ENCODE measurements around the gene ACSF2. TPM values are rescaled to one million over a fixed set of nuclear protein-coding genes. Genes with fewer than 3 reads are reported as not detected.
A peak's percentile ranks its signal among the peaks of the same experiment; 100 is the strongest.
"Not testable (repeated sequence)": the region's sequence is repeated elsewhere in the genome, so short reads cannot be mapped to it uniquely, and the experiment has no call there.

ACSF2 gene
- total RNA-seq, 2 experiments from 2014 or later = 34.6 to 49.4 TPM

- H3K27me3 Mint-ChIP-seq = peaks cover 3% of the 10 kb centered on the region
- H3K4me3 Mint-ChIP-seq = no peak overlapping the region
Measured at GRCh38 chr17:50473901-50474300, 47.9 kb downstream of the ACSF2 start.

GRCh38 chr17:50474523-50474922, 48.5 kb downstream of the ACSF2 start:
- ATAC-seq (no peak), DNase-seq (no peak)
- peaks cover 3% of the 10 kb centered on the region for H3K27me3 Mint-ChIP-seq
- H3K36me3 Mint-ChIP-seq = no peaks in the 10 kb centered on the region
- H3K9me3 Mint-ChIP-seq (ENCODE audit: low read depth) = no peaks in the 10 kb centered on the region
- no peak overlapping the region for H3K4me3 Mint-ChIP-seq
- peaks cover 9% of the 10 kb centered on the region for H3K4me1 Mint-ChIP-seq
- no peak overlapping the region for H3K27ac Mint-ChIP-seq
- CTCF ChIA-PET = interaction anchor here (1.3 to 1.6 kb wide), 2 partner anchors 77 to 112 kb away, joined by 3 read pairs; partner anchors contain the start of gene LRRC59

More at GRCh38 chr17:50473901-50474300, 47.9 kb downstream of the ACSF2 start:
- Mint-ChIP-seq H3K4me1 (peaks cover 6% of the 10 kb centered on the region), H3K27ac (no peak overlapping the region), H3K36me3 (no peaks in the 10 kb centered on the region), H3K9me3 (ENCODE audit: low read depth) (no peaks in the 10 kb centered on the region)
- ATAC-seq = no peak
- DNase-seq = no peak
- CTCF ChIA-PET = interaction anchor here (1.1 to 1.6 kb wide), 3 partner anchors 11 to 76 kb away, joined by 3 to 4 read pairs (median 3); partner anchors contain the start of gene LRRC59

GRCh38 chr17:50475362-50475761, 49.3 kb downstream of the ACSF2 start:
- DNase-seq = no peak
- H3K27me3 Mint-ChIP-seq = no peaks in the 10 kb centered on the region
- H3K27ac Mint-ChIP-seq = no peak overlapping the region
- H3K4me3 Mint-ChIP-seq = no peak overlapping the region
- no peaks in the 10 kb centered on the region for H3K9me3 Mint-ChIP-seq (ENCODE audit: low read depth)
- H3K36me3 Mint-ChIP-seq = no peaks in the 10 kb centered on the region
- peaks cover 18% of the 10 kb centered on the region for H3K4me1 Mint-ChIP-seq
- CTCF ChIA-PET = interaction anchor here (1.6 kb wide), 1 partner anchor 113 kb away, joined by 3 read pairs; no protein-coding TSS in a partner anchor
- ATAC-seq = no peak

- H3K4me3 Mint-ChIP-seq; H3K27ac Mint-ChIP-seq; H3K36me3 Mint-ChIP-seq; ATAC-seq; DNase-seq; H3K27me3 Mint-ChIP-seq; H3K9me3 Mint-ChIP-seq (ENCODE audit: low read depth): not testable (repeated sequence)
- peaks cover 21% of the 10 kb centered on the region for H3K4me1 Mint-ChIP-seq
- CTCF ChIA-PET = interaction anchor here (1.2 to 1.6 kb wide), 2 partner anchors 114 to 276 kb away, joined by 3 to 4 read pairs; no protein-coding TSS in a partner anchor
Measured at GRCh38 chr17:50475775-50476544, 49.9 kb downstream of the ACSF2 start.

GRCh38 chr17:50476545-50477315, 50.7 kb downstream of the ACSF2 start:
- Mint-ChIP-seq H3K4me3 (no peak overlapping the region), H3K4me1 (peaks cover 21% of the 10 kb centered on the region), H3K36me3 (no peaks in the 10 kb centered on the region), H3K27ac (no peak overlapping the region), H3K9me3 (ENCODE audit: low read depth) (no peaks in the 10 kb centered on the region), H3K27me3 (no peaks in the 10 kb centered on the region)
- ATAC-seq = no peak
- no peak for DNase-seq
- CTCF ChIA-PET = interaction anchor here (1.2 to 2.2 kb wide), 2 partner anchors 9 to 276 kb away, joined by 4 to 6 read pairs; no protein-coding TSS in a partner anchor

- Mint-ChIP-seq H3K4me1 (peaks cover 27% of the 10 kb centered on the region), H3K9me3 (ENCODE audit: low read depth) (no peaks in the 10 kb centered on the region), H3K36me3 (peaks cover 5% of the 10 kb centered on the region), H3K4me3 (peak overlapping the region; percentile 83), H3K27ac (peak overlapping the region; percentile 70), H3K27me3 (no peaks in the 10 kb centered on the region)
- ATAC-seq (no peak), DNase-seq (no peak)
- CTCF ChIA-PET = interaction anchor here (0.7 to 2.2 kb wide), 12 partner anchors 10 to 151 kb away, joined by 3 to 12 read pairs (median 4); no protein-coding TSS in a partner anchor
Measured at GRCh38 chr17:50477976-50478375, 52.0 kb downstream of the ACSF2 start.

- DNase-seq (peak; percentile 89), ATAC-seq (peak; percentile 95)
- Mint-ChIP-seq H3K27ac (peak within 1 kb of the TSS; percentile 72), H3K9me3 (ENCODE audit: low read depth) (no peaks in the 10 kb centered on the region), H3K4me1 (peaks cover 27% of the 10 kb centered on the region), H3K36me3 (peaks cover 5% of the 10 kb centered on the region), H3K27me3 (no peaks in the 10 kb centered on the region), H3K4me3 (peak within 1 kb of the TSS; percentile 83)
- CTCF ChIA-PET = interaction anchor here (0.6 to 2.2 kb wide), 33 partner anchors 8 to 278 kb away, joined by 3 to 13 read pairs (median 4); partner anchors contain the start of genes ACSF2, CHAD, EME1 and LRRC59
Measured at GRCh38 chr17:50478391-50479381, 52.7 kb downstream of the ACSF2 start, which contains the start of gene RSAD1. RSAD1 (plus strand) TSS chr17:50478860; CDS start chr17:50478885, 25 bp downstream.

GRCh38 chr17:50479522-50480141, 53.6 kb downstream of the ACSF2 start:
- Mint-ChIP-seq H3K36me3 (peaks cover 5% of the 10 kb centered on the region), H3K4me1 (peaks cover 27% of the 10 kb centered on the region), H3K4me3 (peak overlapping the region; percentile 83), H3K27ac (peak overlapping the region; percentile 72), H3K9me3 (ENCODE audit: low read depth) (no peaks in the 10 kb centered on the region), H3K27me3 (no peaks in the 10 kb centered on the region)
- peak; percentile 38 for ATAC-seq
- CTCF ChIA-PET = interaction anchor here (0.6 to 2.1 kb wide), 26 partner anchors 8 to 279 kb away, joined by 3 to 13 read pairs (median 4); partner anchors contain the start of genes ACSF2, CHAD, EME1 and LRRC59
- DNase-seq = peak; percentile 81

- DNase-seq (no peak), ATAC-seq (no peak)
- Mint-ChIP-seq H3K27me3 (no peaks in the 10 kb centered on the region), H3K9me3 (ENCODE audit: low read depth) (no peaks in the 10 kb centered on the region), H3K27ac (no peak overlapping the region), H3K4me1 (peaks cover 27% of the 10 kb centered on the region), H3K4me3 (peak overlapping the region; percentile 83), H3K36me3 (peaks cover 7% of the 10 kb centered on the region)
- CTCF ChIA-PET = interaction anchor here (0.6 to 2.1 kb wide), 11 partner anchors 9 to 228 kb away, joined by 3 to 13 read pairs (median 6); partner anchors contain the start of genes CHAD, EME1, LRRC59 and MRPL27
Measured at GRCh38 chr17:50480142-50480764, 54.2 kb downstream of the ACSF2 start.

- Mint-ChIP-seq H3K4me1 (peaks cover 27% of the 10 kb centered on the region), H3K9me3 (ENCODE audit: low read depth) (no peaks in the 10 kb centered on the region), H3K36me3 (peaks cover 7% of the 10 kb centered on the region), H3K27ac (no peak overlapping the region), H3K27me3 (no peaks in the 10 kb centered on the region), H3K4me3 (peak overlapping the region; percentile 28)
- DNase-seq (no peak), ATAC-seq (no peak)
- CTCF ChIA-PET = interaction anchor here (0.9 to 4.7 kb wide), 4 partner anchors 61 to 281 kb away, joined by 3 to 20 read pairs (median 4); no protein-coding TSS in a partner anchor
Measured at GRCh38 chr17:50480854-50481490, 55.0 kb downstream of the ACSF2 start.

GRCh38 chr17:50481648-50482047, 55.6 kb downstream of the ACSF2 start:
- Mint-ChIP-seq H3K9me3 (ENCODE audit: low read depth) (no peaks in the 10 kb centered on the region), H3K36me3 (peaks cover 7% of the 10 kb centered on the region), H3K27ac (no peak overlapping the region), H3K27me3 (no peaks in the 10 kb centered on the region), H3K4me3 (no peak overlapping the region), H3K4me1 (peaks cover 27% of the 10 kb centered on the region)
- CTCF ChIA-PET = interaction anchor here (0.9 to 4.7 kb wide), 9 partner anchors 17 to 281 kb away, joined by 3 to 20 read pairs (median 4); no protein-coding TSS in a partner anchor
- DNase-seq = no peak
- ATAC-seq = no peak

All from activated CD8-positive, alpha-beta memory T cell treated with anti-CD3 and anti-CD28 coated beads, Interleukin-2, amount 10 ng/mL, durations not matched to agents 7 days and 5 days (primary cell).